Endothelial cell of umbilical vein (primary cell): ENCODE results near the gene BAD.

ENCODE experiments used
- EZH2 ChIP-seq: IDR thresholded peaks from 2 replicates; pipeline ENCODE4 v1.6.1; 2012; ENCODE audit warnings: borderline replicate concordance, low read depth, mild to moderate bottlenecking, moderate library complexity, low read length, inconsistent platforms; ENCODE audit not compliant: severe bottlenecking
- FOS ChIP-seq: IDR thresholded peaks from 2 replicates; pipeline ENCODE4 v1.6.1; 2011; ENCODE audit warnings: mild to moderate bottlenecking, low read length, moderate library complexity, borderline replicate concordance; ENCODE audit not compliant: insufficient read depth
- MYC ChIP-seq: IDR thresholded peaks from one replicate; pipeline ENCODE4 v1.6.1; 2011; ENCODE audit warnings: mild to moderate bottlenecking, low read depth, low read length
- POLR2A ChIP-seq: IDR thresholded peaks from 2 replicates; pipeline ENCODE4 v1.6.1; 2012; ENCODE audit warnings: low read depth, mild to moderate bottlenecking, control low read depth, low read length
- POLR2AphosphoS5 ChIP-seq: IDR thresholded peaks from 2 replicates; pipeline ENCODE4 v1.6.1; 2012; ENCODE audit warnings: low read depth, mild to moderate bottlenecking, control low read depth, low read length, moderate library complexity; ENCODE audit not compliant: insufficient read depth
- TF ChIP-seq, protein P1 (sequence below), 2 donors: IDR thresholded peaks; 1 replicate in 1 of 2; 2 replicates in 1 of 2; pipeline ENCODE4 v1.5.1; 2011; ENCODE audit warnings: low read length in 2 of 2, mild to moderate bottlenecking in 2 of 2, moderate library complexity in 2 of 2, control low read depth in 1 of 2, inconsistent platforms in 1 of 2, low read depth in 1 of 2; ENCODE audit not compliant: insufficient read depth in 1 of 2; ENCODE audit errors: extremely low read depth in 1 of 2
- TF ChIP-seq, protein P2 (sequence below): IDR thresholded peaks from 2 replicates; pipeline ENCODE4 v1.6.1; 2011; ENCODE audit not compliant: insufficient read depth, insufficient read length

DNA sequence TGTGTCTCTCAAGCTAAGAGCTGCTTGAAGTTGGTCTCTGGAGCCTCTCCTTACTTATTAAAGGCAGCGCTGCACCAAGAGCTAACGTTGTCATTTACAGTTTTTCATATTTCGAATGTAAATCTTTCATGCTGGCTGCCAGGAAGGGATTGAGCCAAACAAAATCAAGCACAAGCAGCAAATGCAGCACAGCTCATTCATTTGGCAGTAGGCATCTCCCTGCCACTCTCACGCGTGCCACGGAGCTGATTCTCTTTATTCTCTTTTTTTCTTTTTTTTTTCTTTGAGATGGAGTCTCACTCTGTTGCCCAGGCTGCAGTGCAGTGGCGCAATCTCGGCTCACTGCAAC, 51.5 kb downstream of the BAD start:
- TF ChIP-seq, protein P1, sequence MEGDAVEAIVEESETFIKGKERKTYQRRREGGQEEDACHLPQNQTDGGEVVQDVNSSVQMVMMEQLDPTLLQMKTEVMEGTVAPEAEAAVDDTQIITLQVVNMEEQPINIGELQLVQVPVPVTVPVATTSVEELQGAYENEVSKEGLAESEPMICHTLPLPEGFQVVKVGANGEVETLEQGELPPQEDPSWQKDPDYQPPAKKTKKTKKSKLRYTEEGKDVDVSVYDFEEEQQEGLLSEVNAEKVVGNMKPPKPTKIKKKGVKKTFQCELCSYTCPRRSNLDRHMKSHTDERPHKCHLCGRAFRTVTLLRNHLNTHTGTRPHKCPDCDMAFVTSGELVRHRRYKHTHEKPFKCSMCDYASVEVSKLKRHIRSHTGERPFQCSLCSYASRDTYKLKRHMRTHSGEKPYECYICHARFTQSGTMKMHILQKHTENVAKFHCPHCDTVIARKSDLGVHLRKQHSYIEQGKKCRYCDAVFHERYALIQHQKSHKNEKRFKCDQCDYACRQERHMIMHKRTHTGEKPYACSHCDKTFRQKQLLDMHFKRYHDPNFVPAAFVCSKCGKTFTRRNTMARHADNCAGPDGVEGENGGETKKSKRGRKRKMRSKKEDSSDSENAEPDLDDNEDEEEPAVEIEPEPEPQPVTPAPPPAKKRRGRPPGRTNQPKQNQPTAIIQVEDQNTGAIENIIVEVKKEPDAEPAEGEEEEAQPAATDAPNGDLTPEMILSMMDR (IDR thresholded peaks at IDR 0.05; ENCODE audit: extremely low read depth in 1 of 2, insufficient read depth in 1 of 2, low read depth in 1 of 2, low read length in 2 of 2): no peak
- no peak for TF ChIP-seq POLR2A
- TF ChIP-seq POLR2AphosphoS5: no peak
- TF ChIP-seq MYC: no peak
- TF ChIP-seq EZH2: no peak
- TF ChIP-seq, protein P2, sequence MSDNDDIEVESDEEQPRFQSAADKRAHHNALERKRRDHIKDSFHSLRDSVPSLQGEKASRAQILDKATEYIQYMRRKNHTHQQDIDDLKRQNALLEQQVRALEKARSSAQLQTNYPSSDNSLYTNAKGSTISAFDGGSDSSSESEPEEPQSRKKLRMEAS: no peak
- TF ChIP-seq FOS: no peak
